K562 (cell line): ENCODE results near the gene SEPTIN6. TPM values are rescaled to one million over a fixed set of nuclear protein-coding genes. Genes with fewer than 3 reads are reported as not detected.

ENCODE experiments used
- ATAC-seq: fragments of 200-7000 bp; cut with Tn5 transposase; 3 replicates; pipeline ENCODE4 v1.9.1; 2020; ENCODE audit warnings: moderate library complexity
- BruUV-seq: library from RNA; stranded (reverse); fragments of 400-500 nt; replicated peaks from 2 replicates; lab custom pipeline; 2021; lab: Mats Ljungman, UMichigan
- CTCF ChIA-PET: fragments of 300-600 bp; formaldehyde crosslinking; extraction: SDS; loops from one replicate; lab custom pipeline; 2021; ENCODE audit warnings: low intra/inter-chr PET ratio; lab: Yijun Ruan, JAX
- POLR2A ChIA-PET: fragments of 300-600, 350-650 bp; sonication (Branson Sonifier 250); formaldehyde crosslinking; extraction: SDS; loops from one replicate; lab custom pipeline; 2021; ENCODE audit warnings: antibody characterized with exemption, inconsistent platforms; lab: Yijun Ruan, JAX
- DNase-seq, 4 experiments: peaks; one replicate each; pipeline versions ENCODE4 v3.0.0 to v3.0.0-alpha.2; 2011 to 2018; ENCODE audit warnings: low spot score in 3 of 4, mixed read lengths in 3 of 4; ENCODE audit errors: extremely low read depth in 1 of 4
- FAIRE-seq: peaks from 2 replicates; lab custom pipeline; 2011; peaks lifted over from hg19 to GRCh38; lab: Jason Lieb, UNC
- H2AFZ ChIP-seq: 2 replicates; pipeline ENCODE4 v1.6.0; 2011; ENCODE audit warnings: low read depth, low read length, control low read depth, inconsistent platforms
- H3K27ac ChIP-seq: fragments of 200-600 bp; 3 replicates; pipeline ENCODE4 v1.8.0; 2011; ENCODE audit warnings: low read depth, mild to moderate bottlenecking, control low read depth, inconsistent platforms, low read length, moderate library complexity, mixed read lengths; ENCODE audit errors: extremely low read depth
- H3K27me3 ChIP-seq, 2 experiments: fragments of 300-600 bp in 1 of 2; 2 replicates in 1 of 2; 3 replicates in 1 of 2; pipeline versions ENCODE4 v1.6.0 to v1.8.0; 2011; ENCODE audit warnings: inconsistent platforms in 2 of 2, low read length in 2 of 2, mild to moderate bottlenecking in 1 of 2, mixed read lengths in 1 of 2, moderate library complexity in 1 of 2; ENCODE audit not compliant: control insufficient read depth in 2 of 2, insufficient read depth in 2 of 2
- H3K36me3 ChIP-seq: fragments of 300-600 bp; 3 replicates; pipeline ENCODE4 v1.8.0; 2011; ENCODE audit warnings: mild to moderate bottlenecking, low read length, inconsistent platforms; ENCODE audit not compliant: control insufficient read depth, insufficient read depth
- H3K4me1 ChIP-seq, 2 experiments: fragments of 200-600 bp in 1 of 2; replicated peaks in 1 of 2; 2 replicates in 1 of 2; 3 replicates in 1 of 2; pipeline versions ENCODE4 v1.5.1 to v1.8.0; 2011; ENCODE audit warnings: inconsistent platforms in 2 of 2, low read length in 2 of 2, mild to moderate bottlenecking in 1 of 2, mixed read lengths in 1 of 2, moderate library complexity in 1 of 2; ENCODE audit not compliant: control insufficient read depth in 2 of 2, insufficient read depth in 2 of 2
- H3K4me2 ChIP-seq: 2 replicates; pipeline ENCODE4 v1.6.1; 2011; ENCODE audit warnings: low read length, control low read depth, inconsistent platforms, mixed read lengths; ENCODE audit not compliant: insufficient read depth
- H3K4me3 ChIP-seq: fragments of 200-600 bp; sonication (generic), shearing (Covaris generic); 2 replicates; pipeline ENCODE4 v1.5.1; 2016; ENCODE audit warnings: control low read depth, inconsistent platforms
- H3K79me2 ChIP-seq: fragments of 200-600 bp; 3 replicates; pipeline ENCODE4 v1.8.0; 2011; ENCODE audit warnings: low read length, inconsistent platforms; ENCODE audit not compliant: control insufficient read depth, insufficient read depth
- H3K9ac ChIP-seq, 2 experiments: 2 replicates each; pipeline versions ENCODE4 v1.6.0 to v1.6.1; 2011; ENCODE audit warnings: low read depth in 2 of 2, low read length in 2 of 2, control low read depth in 1 of 2, inconsistent platforms in 1 of 2, mild to moderate bottlenecking in 1 of 2, mixed read lengths in 1 of 2; ENCODE audit not compliant: insufficient read depth in 1 of 2
- H3K9me1 ChIP-seq: one replicate; pipeline ENCODE4 v1.6.0; 2011; ENCODE audit warnings: inconsistent platforms, mild to moderate bottlenecking, low read length, moderate library complexity; ENCODE audit not compliant: control insufficient read depth, insufficient read depth
- H3K9me3 ChIP-seq: replicated peaks from 2 replicates; pipeline ENCODE4 v1.5.1; 2011; ENCODE audit warnings: low read depth, low read length, inconsistent platforms; ENCODE audit not compliant: control insufficient read depth, insufficient read depth
- H4K20me1 ChIP-seq: replicated peaks from 2 replicates; pipeline ENCODE4 v1.6.1; 2011; ENCODE audit warnings: low read length, inconsistent platforms, mixed read lengths; ENCODE audit not compliant: control insufficient read depth, insufficient read depth
- ARID1B ChIP-seq: fragments of 450-650 bp; IDR thresholded peaks from 2 replicates; pipeline ENCODE4 v1.6.1; 2016; ENCODE audit warnings: antibody characterized with exemption, mild to moderate bottlenecking, inconsistent platforms
- BACH1 ChIP-seq: fragments of 200-800 bp; sonication (Bioruptor generic); IDR thresholded peaks from 2 replicates; pipeline ENCODE4 v1.6.1; 2016; ENCODE audit warnings: missing genetic modification characterization, missing compliant biosample characterization
- CHAMP1 ChIP-seq: fragments of 450-650 bp; IDR thresholded peaks from 2 replicates; pipeline ENCODE4 v1.6.1; 2016; ENCODE audit warnings: mild to moderate bottlenecking
- CHCHD3 ChIP-seq: fragments of 250-450 bp; sonication (Bioruptor Pico); IDR thresholded peaks from 2 replicates; pipeline ENCODE4 v2.1.2; 2022; ENCODE audit warnings: mild to moderate bottlenecking
- CHD2 ChIP-seq: IDR thresholded peaks from 2 replicates; pipeline ENCODE4 v1.6.1; 2011; ENCODE audit warnings: low read depth, low read length
- HDAC8 ChIP-seq: fragments of 450-650 bp; IDR thresholded peaks from 2 replicates; pipeline ENCODE4 v1.6.1; 2016; ENCODE audit warnings: mild to moderate bottlenecking, missing genetic modification characterization, moderate library complexity, missing compliant biosample characterization
- HMG20A ChIP-seq: fragments of 450-650 bp; formaldehyde crosslinking; conservative IDR thresholded peaks from 2 replicates; pipeline ENCODE4 v1.4.0; 2020; ENCODE audit warnings: mild to moderate bottlenecking, mixed read lengths
- MEIS2 ChIP-seq: fragments of 450-650 bp; IDR thresholded peaks from 2 replicates; pipeline ENCODE4 v1.6.1; 2014; ENCODE audit warnings: mild to moderate bottlenecking; ENCODE audit not compliant: partially characterized antibody
- MIER1 ChIP-seq: fragments of 450-650 bp; IDR thresholded peaks from 2 replicates; pipeline ENCODE4 v1.6.1; 2016; ENCODE audit warnings: antibody characterized with exemption, mild to moderate bottlenecking, low read depth
- MTF1 ChIP-seq: fragments of 250-450 bp; sonication (Bioruptor Pico); IDR thresholded peaks from 2 replicates; pipeline ENCODE4 v1.9.0; 2021; ENCODE audit warnings: moderate library complexity, mild to moderate bottlenecking, inconsistent platforms, borderline replicate concordance
- NFXL1 ChIP-seq: fragments of 450-650 bp; formaldehyde crosslinking; IDR thresholded peaks from 2 replicates; pipeline ENCODE4 v1.4.0; 2021; ENCODE audit warnings: mild to moderate bottlenecking
- POLR2AphosphoS5 ChIP-seq: IDR thresholded peaks from 2 replicates; pipeline ENCODE4 v1.6.1; 2011; ENCODE audit warnings: mild to moderate bottlenecking, low read depth, low read length, moderate library complexity; ENCODE audit not compliant: control insufficient read depth, insufficient read depth
- SRSF3 ChIP-seq: fragments of 200-400 bp; formaldehyde crosslinking; IDR thresholded peaks from 2 replicates; pipeline ENCODE4 v1.6.1; 2016; ENCODE audit warnings: mild to moderate bottlenecking, low read length, moderate library complexity; ENCODE audit not compliant: insufficient read depth
- TFE3 ChIP-seq: fragments of 450-650 bp; formaldehyde crosslinking; IDR thresholded peaks from 2 replicates; pipeline ENCODE4 v1.4.0; 2020; ENCODE audit warnings: mild to moderate bottlenecking, mixed read lengths
- WGBS: fragments of 100-300 bp; shearing (Covaris generic); methylation state at CpG from one replicate; pipeline ENCODE4 v1.1.6; 2016; ENCODE audit warnings: low coverage, mixed read lengths; ENCODE audit not compliant: insufficient coverage; ENCODE audit errors: missing lambda C conversion rate; 5-methylcytosine and 5-hydroxymethylcytosine counted together
- in situ Hi-C: fragments of 300-500 bp; cut with MboI; formaldehyde crosslinking; loops from 4 replicates; pipeline ENCODE4 v1.15.0; 2018; ENCODE audit warnings: inconsistent platforms, mixed read lengths
- intact Hi-C: fragments of 100-400 bp; cut with micrococcal nuclease; formaldehyde crosslinking; loops from 2 replicates; pipeline ENCODE4 v1.14.2; 2022
- polyA plus RNA-seq, 8 experiments: library from polyadenylated mRNA; depleted of rRNA in 4 of 8; stranded (reverse) in 5 of 8; unstranded in 3 of 8; fragments of >200 nt; fragmentation: Nextera tagmentation in 2 of 8; fragmentation: Illumina TruSeq in 1 of 8; extraction: Ambion mirVana in 2 of 8; extraction: Trizol in 1 of 8; gene quantifications; 2 replicates each; pipeline versions ENCODE4 v1.2.1 to v1.2.3, GENCODE V29; 2011 to 2014; ENCODE audit warnings: inconsistent platforms in 1 of 8, missing spikeins in 1 of 8
- total RNA-seq, 7 experiments: library from RNA; depleted of rRNA in 6 of 7; stranded (reverse); fragments of >200 nt in 6 of 7; fragmentation: Illumina TruSeq in 2 of 7; extraction: Trizol in 2 of 7; gene quantifications; 2 replicates each; pipeline versions ENCODE4 v1.2.1 to v1.2.3, GENCODE V29; 2011 to 2021; ENCODE audit warnings: low replicate concordance in 1 of 7

Gene SEPTIN6
- total and polyA plus RNA-seq, 9 of the 15 experiments (the other 6 are each of a cell fraction or from before 2014, with no cell fraction given), result 8.4 to 67.0 (median 37.8) TPM

GRCh38 chrX:119684916-119685224 is 8.1 kb downstream of the SEPTIN6 start:
- FAIRE-seq (no peak), DNase-seq (no peak), ATAC-seq (no peak)
- ChIA-PET CTCF (no interaction called here), POLR2A (interaction anchor here (0.9 to 5.6 kb wide), 2 partner anchors 10 to 111 kb away, joined by 3 to 39 read pairs; partner anchors contain the start of gene UBE2A)
- Histone ChIP-seq H3K4me2 (peak overlapping the region; percentile 67), H3K4me3 (no peak overlapping the region), H3K9me3 (no peaks in the 10 kb centered on the region), H3K9me1 (no peaks in the 10 kb centered on the region), H3K4me1 (peaks cover 10 to 43% of the 10 kb centered on the region in 2 experiments; a peak in 4 of 5 replicates), H4K20me1 (no peaks in the 10 kb centered on the region), H3K9ac (peak overlapping the region; percentile 28 to 73; a peak in 3 of 4 replicates), H3K27ac (peak overlapping the region; percentile 89), H3K27me3 (no peaks in the 10 kb centered on the region), H3K79me2 (peaks cover 84% of the 10 kb centered on the region), H3K36me3 (0 out of 3 replicates have a peak, but pooled peaks cover 4% of the 10 kb centered on the region), H2AFZ (peak overlapping the region; percentile 72)
- BruUV-seq, result no TSS peak
- intact Hi-C loops, result no loop called here
- TF ChIP-seq ARID1B (no peak), NFXL1 (CRISPR knock-in tag) (no peak), POLR2AphosphoS5 (no peak), MEIS2 (no peak), TFE3 (CRISPR knock-in tag) (no peak), MIER1 (no peak), CHCHD3 (CRISPR knock-in tag) (no peak), SRSF3 (no peak), CHAMP1 (no peak), BACH1 (tag) (no peak), MTF1 (CRISPR knock-in tag) (no peak), CHD2 (no peak), HMG20A (CRISPR knock-in tag) (no peak), HDAC8 (no peak)
- in situ Hi-C loops, result no loop called here
- 44% methylated on average over 1 of the region's 1 CpG for WGBS
